Gastroesophageal sphincter (tissue), 4 donors: ENCODE results near the gene MRPL58. TPM values are rescaled to one million over a fixed set of nuclear protein-coding genes. Genes with fewer than 3 reads are reported as not detected.
A peak's percentile ranks its signal among the peaks of the same experiment; 100 is the strongest.
"Not testable (repeated sequence)": the region's sequence is repeated elsewhere in the genome, so short reads cannot be mapped to it uniquely, and the experiment has no call there.

Experiments used
- ATAC-seq: fragments of 150-250 bp; one replicate; pipeline ENCODE4 v1.9.1; 2016; ENCODE audit warnings: mild to moderate bottlenecking, moderate library complexity
- H3K27ac ChIP-seq, 4 donors: fragments of 200-600 bp; sonication (generic) in 3 of 4; 1 replicate in 3 of 4; 2 replicates in 1 of 4; pipeline ENCODE4 v1.5.1; 2016 to 2019
- H3K27me3 ChIP-seq: fragments of 200-600 bp; sonication (generic); one replicate; pipeline ENCODE4 v1.5.1; 2019
- H3K36me3 ChIP-seq, 2 donors: fragments of 200-600 bp; sonication (generic); one replicate each; pipeline ENCODE4 v1.5.1; 2019; ENCODE audit warnings: control low read depth in 1 of 2
- H3K4me1 ChIP-seq, 3 donors: fragments of 200-600 bp; sonication (generic); 1 replicate in 2 of 3; 2 replicates in 1 of 3; pipeline ENCODE4 v1.5.1; 2016 to 2019; ENCODE audit warnings: control low read depth in 2 of 3
- H3K4me3 ChIP-seq, 2 donors: fragments of 200-600 bp; sonication (generic); one replicate each; pipeline ENCODE4 v1.5.1; 2019; ENCODE audit warnings: mild to moderate bottlenecking in 1 of 2, moderate library complexity in 1 of 2
- H3K9me3 ChIP-seq, 3 donors: fragments of 200-600 bp; sonication (generic); one replicate each; pipeline ENCODE4 v1.5.1; 2017 to 2019; ENCODE audit warnings: control low read depth in 2 of 3
- CTCF ChIP-seq, 4 experiments: fragments of 200-600 bp in 2 of 4; fragments of 450-650 bp in 2 of 4; sonication (generic) in 1 of 4; IDR thresholded peaks; one replicate each; pipeline ENCODE4 v1.5.1; 2017 to 2019; ENCODE audit warnings: antibody characterized with exemption in 4 of 4, mild to moderate bottlenecking in 2 of 4, moderate library complexity in 2 of 4
- EP300 ChIP-seq: sonication (generic); formaldehyde crosslinking; IDR thresholded peaks from one replicate; pipeline ENCODE4 v1.6.1; 2017; ENCODE audit warnings: antibody characterized with exemption, mild to moderate bottlenecking
- POLR2A ChIP-seq, 2 donors: fragments of 450-650 bp; IDR thresholded peaks; one replicate each; pipeline ENCODE4 v1.6.1; 2017; ENCODE audit warnings: antibody characterized with exemption in 2 of 2, mild to moderate bottlenecking in 2 of 2, moderate library complexity in 1 of 2
- POLR2AphosphoS5 ChIP-seq: sonication (generic); formaldehyde crosslinking; IDR thresholded peaks from one replicate; pipeline ENCODE4 v1.6.1; 2017; ENCODE audit warnings: antibody characterized with exemption
- WGBS, 2 donors: methylation state at CpG; one replicate each; pipeline ENCODE4 v1.1.5; 2018; ENCODE audit warnings: low coverage in 1 of 2; 5-methylcytosine and 5-hydroxymethylcytosine counted together
- total RNA-seq, 4 donors: library from RNA; depleted of rRNA; stranded (reverse); fragments of >200 nt; gene quantifications; one replicate each; pipeline ENCODE4 v1.1.0, GENCODE V29; 2016

The MRPL58 gene
- total RNA-seq, 4 donors from 2014 or later: 36.6 to 112 (median 50.5) TPM

GRCh38 chr17:74979408-74980146 lies 32.9 kb upstream of the MRPL58 start:
- peaks cover 2% of the 10 kb centered on the region for H3K27me3 ChIP-seq
- no peaks in the 10 kb centered on the region for H3K36me3 ChIP-seq
- no peak overlapping the region for H3K4me3 ChIP-seq
- no peak for ATAC-seq
- no peaks in the 10 kb centered on the region for H3K9me3 ChIP-seq
- 63 to 79% methylated on average over 6 to 10 of the region's 17 CpGs for WGBS, 2 donors
- peaks cover 0 to 20% (median 6%) of the 10 kb centered on the region in 3 donors for H3K4me1 ChIP-seq
- no peak overlapping the region for H3K27ac ChIP-seq
- no peak for TF ChIP-seq EP300
- no peak for TF ChIP-seq CTCF (IDR thresholded peaks at IDR 0.05)
- no peak for TF ChIP-seq POLR2AphosphoS5
- TF ChIP-seq POLR2A (IDR thresholded peaks at IDR 0.05): no peak

GRCh38 chr17:74981318-74981978 lies 31.0 kb upstream of the MRPL58 start:
- peaks cover 0 to 20% (median 6%) of the 10 kb centered on the region in 3 donors for H3K4me1 ChIP-seq
- 57% methylated on average over 7 of the region's 16 CpGs; no CpG with 5 or more reads in 1 of the 2 donors for WGBS, 2 donors
- ATAC-seq: peak; percentile 4
- H3K27me3 ChIP-seq: no peaks in the 10 kb centered on the region
- TF ChIP-seq EP300 (no peak), POLR2AphosphoS5 (no peak), POLR2A (IDR thresholded peaks at IDR 0.05) (no peak), CTCF (IDR thresholded peaks at IDR 0.05) (no peak)
- peak overlapping the region; percentile 68 to 97 (median 92) for H3K27ac ChIP-seq
- peak overlapping the region; percentile 61 to 69 for H3K4me3 ChIP-seq
- no peaks in the 10 kb centered on the region for H3K9me3 ChIP-seq
- H3K36me3 ChIP-seq: no peaks in the 10 kb centered on the region

- H3K36me3 ChIP-seq: no peaks in the 10 kb centered on the region
- peaks cover 0 to 26% (median 9%) of the 10 kb centered on the region in 3 donors for H3K4me1 ChIP-seq
- H3K27ac ChIP-seq: peak overlapping the region; percentile 68 to 97 (median 92)
- no peaks in the 10 kb centered on the region for H3K9me3 ChIP-seq
- H3K27me3 ChIP-seq: no peaks in the 10 kb centered on the region
- peak overlapping the region; percentile 61 to 69 for H3K4me3 ChIP-seq
- peak; percentile 92 for ATAC-seq
- WGBS, 2 donors: 0% methylated on average over 15 of the region's 61 CpGs; no CpG with 5 or more reads in 1 of the 2 donors
- TF ChIP-seq POLR2AphosphoS5: peak; percentile 78
- TF ChIP-seq POLR2A (IDR thresholded peaks at IDR 0.05): peak; percentile 66 to 69
- TF ChIP-seq EP300: no peak
- peak in 3 of 4 experiments; percentile 20 to 50 (median 31) for TF ChIP-seq CTCF (IDR thresholded peaks at IDR 0.05)
These were observed 30.3 kb upstream of the MRPL58 start for GRCh38 chr17:74981979-74982662.

- not testable (repeated sequence) for H3K9me3 ChIP-seq, H3K27me3 ChIP-seq, H3K36me3 ChIP-seq, ATAC-seq
- H3K4me1 ChIP-seq: peaks cover 0 to 27% (median 9%) of the 10 kb centered on the region in 3 donors
- peak overlapping the region; percentile 61 to 69 for H3K4me3 ChIP-seq
- WGBS, 2 donors: 22 to 42% methylated on average over 4 to 5 of the region's 14 CpGs
- peak overlapping the region; percentile 68 to 97 (median 92) for H3K27ac ChIP-seq
These were observed 29.7 kb upstream of the MRPL58 start for GRCh38 chr17:74982663-74983313.

GRCh38 chr17:74986206-74986576 lies 26.3 kb upstream of the MRPL58 start:
- Histone ChIP-seq H3K27ac (no peak overlapping the region), H3K36me3 (no peaks in the 10 kb centered on the region), H3K4me3 (no peak overlapping the region), H3K9me3 (no peaks in the 10 kb centered on the region), H3K4me1 (peaks cover 0 to 51% (median 16%) of the 10 kb centered on the region in 3 donors), H3K27me3 (no peaks in the 10 kb centered on the region)
- TF ChIP-seq CTCF (IDR thresholded peaks at IDR 0.05): no peak
- TF ChIP-seq EP300: no peak
- no peak for TF ChIP-seq POLR2AphosphoS5
- no peak for TF ChIP-seq POLR2A (IDR thresholded peaks at IDR 0.05)
- no peak for ATAC-seq
- WGBS, 2 donors: 89% methylated on average over 2 of the region's 3 CpGs; no CpG with 5 or more reads in 1 of the 2 donors
